Activated CD4-positive, alpha-beta memory T cell treated with anti-CD3 and anti-CD28 coated beads for 36 hours (primary cell): ENCODE results near the gene ZBTB20. TPM values are rescaled to one million over a fixed set of nuclear protein-coding genes. Genes with fewer than 3 reads are reported as not detected.
A peak's percentile ranks its signal among the peaks of the same experiment; 100 is the strongest.

ENCODE experiments used
- CTCF ChIA-PET: fragments of 350-600 bp; sonication (Branson Sonifier 250); formaldehyde crosslinking; loops from one replicate; lab custom pipeline; 2021; ENCODE audit warnings: antibody characterized with exemption, inconsistent platforms; lab: Charles Lee
- POLR2A ChIA-PET: fragments of 350-600 bp; sonication (Branson Sonifier 250); formaldehyde crosslinking; loops from one replicate; lab custom pipeline; 2021; ENCODE audit warnings: antibody characterized with exemption; lab: Charles Lee
- DNase-seq: peaks from one replicate; pipeline ENCODE4 v3.0.0-alpha.2; 2020
- H3K27ac Mint-ChIP-seq: one replicate; pipeline ENCODE4 v1.8.0; 2021; ENCODE audit warnings: mixed read lengths
- H3K27me3 Mint-ChIP-seq: one replicate; pipeline ENCODE4 v1.8.0; 2021; ENCODE audit warnings: mixed read lengths
- H3K36me3 Mint-ChIP-seq: one replicate; pipeline ENCODE4 v1.8.0; 2021; ENCODE audit warnings: mixed read lengths
- H3K4me1 Mint-ChIP-seq: one replicate; pipeline ENCODE4 v1.8.0; 2021; ENCODE audit warnings: low read depth, mixed read lengths
- H3K4me3 Mint-ChIP-seq: one replicate; pipeline ENCODE4 v1.8.0; 2021; ENCODE audit warnings: mild to moderate bottlenecking, mixed read lengths
- H3K9me3 Mint-ChIP-seq: one replicate; pipeline ENCODE4 v1.8.0; 2021; ENCODE audit warnings: mixed read lengths
- intact Hi-C: fragments of 100-400 bp; cut with micrococcal nuclease; formaldehyde crosslinking; loops from one replicate; pipeline ENCODE4 v1.15.1; 2023
- total RNA-seq, 2 experiments: library from RNA; stranded (reverse); gene quantifications; one replicate each; pipeline ENCODE4 v1.2.3, GENCODE V29; 2021

The ZBTB20 gene
- total RNA-seq, 2 experiments from 2014 or later: 4.4 to 5.4 TPM

GRCh38 chr3:115100806-115101205, 46.3 kb downstream of the ZBTB20 start:
- Mint-ChIP-seq H3K36me3 (peaks cover 9% of the 10 kb centered on the region), H3K4me3 (peak overlapping the region; percentile 75), H3K27ac (peak overlapping the region; percentile 43), H3K9me3 (peaks cover 11% of the 10 kb centered on the region), H3K27me3 (no peaks in the 10 kb centered on the region), H3K4me1 (peaks cover 33% of the 10 kb centered on the region)
- POLR2A ChIA-PET: interaction anchor here (0.6 kb wide), 1 partner anchor 366 kb away, joined by 3 read pairs; no protein-coding TSS in a partner anchor
- intact Hi-C loops: loop anchor here (1.0 kb wide), 1 partner anchor 46 kb away; the partner anchor contains the start of gene ZBTB20
- no peak for DNase-seq
- CTCF ChIA-PET: interaction anchor here (0.8 to 2.4 kb wide), 7 partner anchors 9 to 714 kb away, joined by 3 to 17 read pairs (median 3); no protein-coding TSS in a partner anchor

- Mint-ChIP-seq H3K27ac (peak overlapping the region; percentile 49), H3K9me3 (peaks cover 11% of the 10 kb centered on the region), H3K4me3 (peak overlapping the region; percentile 75), H3K36me3 (peaks cover 9% of the 10 kb centered on the region), H3K27me3 (no peaks in the 10 kb centered on the region), H3K4me1 (peaks cover 33% of the 10 kb centered on the region)
- ChIA-PET CTCF (interaction anchor here (0.8 to 2.4 kb wide), 8 partner anchors 8 to 715 kb away, joined by 3 to 17 read pairs (median 4); no protein-coding TSS in a partner anchor), POLR2A (no interaction called here)
- intact Hi-C loops: loop anchor here (1.0 kb wide), 1 partner anchor 47 kb away; the partner anchor contains the start of gene ZBTB20
- peak; percentile 12 for DNase-seq
Measured at GRCh38 chr3:115099986-115100571, 47.0 kb downstream of the ZBTB20 start.

- H3K36me3 Mint-ChIP-seq: peaks cover 7% of the 10 kb centered on the region
- CTCF ChIA-PET: interaction anchor here (1.0 to 1.5 kb wide), 2 partner anchors 8 to 70 kb away, joined by 4 to 6 read pairs; no protein-coding TSS in a partner anchor
- peak overlapping the region; percentile 75 for H3K4me3 Mint-ChIP-seq
- POLR2A ChIA-PET: interaction anchor here (0.6 kb wide), 1 partner anchor 28 kb away, joined by 3 read pairs; no protein-coding TSS in a partner anchor
- no peak for DNase-seq
- H3K27me3 Mint-ChIP-seq: no peaks in the 10 kb centered on the region
- peaks cover 7% of the 10 kb centered on the region for H3K9me3 Mint-ChIP-seq
- intact Hi-C loops: no loop called here
- peak overlapping the region; percentile 20 for H3K27ac Mint-ChIP-seq
- H3K4me1 Mint-ChIP-seq: peaks cover 33% of the 10 kb centered on the region
Measured at GRCh38 chr3:115099134-115099985, 47.7 kb downstream of the ZBTB20 start.

- no peak overlapping the region for H3K4me3 Mint-ChIP-seq
- no peaks in the 10 kb centered on the region for H3K36me3 Mint-ChIP-seq
- CTCF ChIA-PET: no interaction called here
- H3K27me3 Mint-ChIP-seq: no peaks in the 10 kb centered on the region
- POLR2A ChIA-PET: no interaction called here
- H3K9me3 Mint-ChIP-seq: no peaks in the 10 kb centered on the region
- intact Hi-C loops: no loop called here
- no peak for DNase-seq
- peaks cover 38% of the 10 kb centered on the region for H3K4me1 Mint-ChIP-seq
- no peak overlapping the region for H3K27ac Mint-ChIP-seq
Measured at GRCh38 chr3:115098354-115099073, 48.6 kb downstream of the ZBTB20 start.

GRCh38 chr3:115095236-115095635, 51.9 kb downstream of the ZBTB20 start:
- Mint-ChIP-seq H3K36me3 (no peaks in the 10 kb centered on the region), H3K9me3 (no peaks in the 10 kb centered on the region), H3K4me3 (no peak overlapping the region), H3K27ac (no peak overlapping the region), H3K4me1 (peaks cover 29% of the 10 kb centered on the region), H3K27me3 (no peaks in the 10 kb centered on the region)
- intact Hi-C loops: no loop called here
- ChIA-PET CTCF (interaction anchor here (0.6 to 5.6 kb wide), 5 partner anchors 9 to 689 kb away, joined by 3 to 72 read pairs (median 4); no protein-coding TSS in a partner anchor), POLR2A (no interaction called here)
- DNase-seq: no peak

GRCh38 chr3:115092220-115092791, 54.8 kb downstream of the ZBTB20 start:
- Mint-ChIP-seq H3K36me3 (no peaks in the 10 kb centered on the region), H3K9me3 (no peaks in the 10 kb centered on the region), H3K27ac (no peak overlapping the region), H3K4me3 (no peak overlapping the region), H3K4me1 (peaks cover 13% of the 10 kb centered on the region), H3K27me3 (no peaks in the 10 kb centered on the region)
- ChIA-PET POLR2A (no interaction called here), CTCF (interaction anchor here (0.7 to 5.6 kb wide), 21 partner anchors 8 to 723 kb away, joined by 3 to 72 read pairs (median 4); no protein-coding TSS in a partner anchor)
- DNase-seq: peak; percentile 65
- intact Hi-C loops: loop anchor here (1.0 to 5.0 kb wide), 7 partner anchors 52 to 722 kb away; no protein-coding TSS in a partner anchor

- POLR2A ChIA-PET: no interaction called here
- no peaks in the 10 kb centered on the region for H3K27me3 Mint-ChIP-seq
- H3K27ac Mint-ChIP-seq: no peak overlapping the region
- no peaks in the 10 kb centered on the region for H3K9me3 Mint-ChIP-seq
- H3K4me1 Mint-ChIP-seq: peaks cover 16% of the 10 kb centered on the region
- H3K36me3 Mint-ChIP-seq: no peaks in the 10 kb centered on the region
- CTCF ChIA-PET: interaction anchor here (0.6 to 5.6 kb wide), 8 partner anchors 9 to 725 kb away, joined by 3 to 72 read pairs (median 6); no protein-coding TSS in a partner anchor
- no peak overlapping the region for H3K4me3 Mint-ChIP-seq
- DNase-seq: no peak
- intact Hi-C loops: loop anchor here (5.0 kb wide), 1 partner anchor 263 kb away; no protein-coding TSS in a partner anchor
Measured at GRCh38 chr3:115090712-115091111, 56.4 kb downstream of the ZBTB20 start.

- DNase-seq: no peak
- CTCF ChIA-PET: interaction anchor here (0.7 to 1.0 kb wide), 2 partner anchors 8 to 80 kb away, joined by 3 to 4 read pairs; no protein-coding TSS in a partner anchor
- Mint-ChIP-seq H3K36me3 (peaks cover 2% of the 10 kb centered on the region), H3K4me3 (no peak overlapping the region), H3K9me3 (no peaks in the 10 kb centered on the region), H3K27me3 (no peaks in the 10 kb centered on the region), H3K27ac (no peak overlapping the region), H3K4me1 (peaks cover 20% of the 10 kb centered on the region)
- POLR2A ChIA-PET: no interaction called here
- intact Hi-C loops: no loop called here
Measured at GRCh38 chr3:115089481-115089880, 57.6 kb downstream of the ZBTB20 start.

GRCh38 chr3:115087512-115087911, 59.6 kb downstream of the ZBTB20 start:
- Mint-ChIP-seq H3K36me3 (peaks cover 2% of the 10 kb centered on the region), H3K9me3 (no peaks in the 10 kb centered on the region), H3K27ac (no peak overlapping the region), H3K4me3 (no peak overlapping the region), H3K27me3 (no peaks in the 10 kb centered on the region), H3K4me1 (peaks cover 13% of the 10 kb centered on the region)
- intact Hi-C loops: no loop called here
- ChIA-PET POLR2A (no interaction called here), CTCF (no interaction called here)
- DNase-seq: no peak

- H3K27me3 Mint-ChIP-seq: no peaks in the 10 kb centered on the region
- CTCF ChIA-PET: interaction anchor here (1.1 to 1.6 kb wide), 2 partner anchors 8 to 259 kb away, joined by 4 to 6 read pairs; no protein-coding TSS in a partner anchor
- DNase-seq: no peak
- no peak overlapping the region for H3K4me3 Mint-ChIP-seq
- intact Hi-C loops: no loop called here
- no peaks in the 10 kb centered on the region for H3K9me3 Mint-ChIP-seq
- POLR2A ChIA-PET: no interaction called here
- no peak overlapping the region for H3K27ac Mint-ChIP-seq
- peaks cover 2% of the 10 kb centered on the region for H3K36me3 Mint-ChIP-seq
- H3K4me1 Mint-ChIP-seq: peaks cover 19% of the 10 kb centered on the region
Measured at GRCh38 chr3:115086344-115086743, 60.7 kb downstream of the ZBTB20 start.
